HG03159 (cell line): Measurements from ENCODE around the gene PHF24.
"Not testable (repeated sequence)": the region's sequence is repeated elsewhere in the genome, so short reads cannot be mapped to it uniquely, and the experiment has no call there.

Experiments used
- ATAC-seq: cut with Tn5 transposase; IDR thresholded peaks from one replicate; pipeline ENCODE4 v1.9.1; 2021; ENCODE audit warnings: mild to moderate bottlenecking, moderate library complexity; ENCODE audit not compliant: unreplicated experiment

The PHF24 gene

GRCh38 chr9:34957492-34958410 lies at the start of gene PHF24:
Gene PHF24 (plus strand): TSS chr9:34958285. CDS start chr9:34971299, 13,014 bp downstream.
- no peak for ATAC-seq

DNA sequence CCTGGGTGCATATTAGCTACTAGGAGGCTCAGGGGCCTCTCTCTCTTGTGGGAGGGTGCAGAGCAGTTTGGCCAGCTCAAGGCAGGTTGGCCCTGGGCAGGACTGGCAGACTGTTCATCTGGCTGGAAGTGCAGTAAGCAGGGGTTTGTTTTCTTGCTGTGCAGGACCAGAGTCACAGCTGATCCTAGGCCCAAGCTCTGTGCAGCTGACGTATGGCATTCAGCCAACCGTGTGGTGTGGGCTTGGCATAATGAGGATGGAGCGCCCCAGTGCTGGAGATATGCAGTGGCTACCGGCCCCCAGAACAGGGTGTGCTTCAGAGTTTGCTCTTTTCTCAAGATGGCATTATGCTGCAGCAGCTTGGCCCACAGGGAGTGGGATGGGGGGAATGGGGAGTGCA lies 31.0 kb upstream of the PHF24 start:
- ATAC-seq = no peak

DNA sequence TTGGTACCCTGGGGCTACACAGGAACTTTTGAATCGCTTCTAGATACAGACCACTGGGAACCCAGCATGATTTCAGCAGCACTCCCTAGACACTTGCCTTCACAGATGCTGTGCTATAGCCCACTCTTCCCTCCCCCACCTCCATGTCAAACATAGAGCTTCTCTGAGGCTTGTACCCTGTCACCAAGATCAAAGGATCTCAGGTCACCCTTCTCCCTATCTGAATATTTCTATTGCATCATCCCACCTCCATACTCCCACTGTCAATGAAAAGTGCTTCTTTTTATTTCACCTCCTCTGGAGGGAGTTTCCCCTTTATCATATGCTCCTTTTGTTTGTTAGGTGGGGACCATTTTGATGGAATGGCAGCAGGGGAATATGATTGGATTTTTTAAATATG lies 29.2 kb upstream of the PHF24 start:
- ATAC-seq = no peak

- no peak for ATAC-seq
Measured at GRCh38 chr9:34929506-34930102, 28.5 kb upstream of the PHF24 start.

- not testable (repeated sequence) for ATAC-seq
Measured at GRCh38 chr9:34939989-34940388, 18.1 kb upstream of the PHF24 start.

- ATAC-seq = no peak
Measured at GRCh38 chr9:34948451-34948850, 9.6 kb upstream of the PHF24 start.

- ATAC-seq = no peak
Measured at GRCh38 chr9:34954225-34954624, 3.9 kb upstream of the PHF24 start.

DNA sequence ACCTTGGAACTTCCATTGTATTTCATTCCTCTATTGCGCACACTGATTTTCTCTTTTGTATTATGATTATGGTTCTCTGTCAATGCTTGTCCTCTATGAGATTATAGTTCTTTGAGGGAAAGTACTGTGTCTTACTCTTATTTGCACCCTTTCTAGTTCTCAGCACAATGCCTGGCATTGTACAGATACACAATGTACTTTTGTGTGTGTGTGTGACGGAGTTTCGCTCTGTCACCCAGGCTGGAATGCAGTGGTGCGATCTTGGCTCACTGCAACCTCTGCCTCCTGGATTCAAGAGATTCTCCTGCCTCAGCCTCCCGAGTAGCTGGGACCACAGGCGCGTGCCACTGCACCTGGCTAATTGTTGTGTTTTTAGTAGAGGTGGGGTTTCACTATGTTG lies 2.0 kb upstream of the PHF24 start:
- ATAC-seq = not testable (repeated sequence)

GRCh38 chr9:34956648-34957047 lies 1.4 kb upstream of the PHF24 start:
- ATAC-seq = no peak

DNA sequence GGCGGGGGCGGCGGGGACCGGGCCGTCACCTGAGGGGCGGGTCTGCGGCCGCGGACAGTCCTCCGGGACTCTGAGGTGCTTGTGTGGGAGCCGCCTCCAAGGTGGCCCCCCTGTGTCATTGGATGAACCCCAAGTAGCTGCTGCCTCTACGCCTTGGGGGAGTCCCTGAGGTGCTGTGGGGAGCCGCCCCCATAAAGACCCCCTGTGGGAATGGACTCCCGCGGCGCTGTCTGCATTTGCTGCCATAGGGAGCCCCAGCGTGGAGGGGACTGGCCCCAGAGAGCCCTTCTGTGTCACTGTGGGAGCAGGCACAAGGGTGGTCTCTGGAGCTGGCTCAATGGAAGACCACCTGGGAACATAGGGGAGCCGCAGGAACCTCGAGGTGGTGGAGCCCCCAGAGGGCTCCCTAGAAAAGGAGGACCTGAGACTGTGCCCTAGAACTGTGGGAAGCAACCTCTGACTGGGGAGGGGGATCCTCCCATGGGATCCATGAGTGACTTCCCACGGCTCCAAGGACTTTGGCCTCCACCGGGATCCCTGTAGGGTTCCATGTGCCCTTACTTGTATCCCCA lies 412 bp downstream of the PHF24 start:
- ATAC-seq = no peak

DNA sequence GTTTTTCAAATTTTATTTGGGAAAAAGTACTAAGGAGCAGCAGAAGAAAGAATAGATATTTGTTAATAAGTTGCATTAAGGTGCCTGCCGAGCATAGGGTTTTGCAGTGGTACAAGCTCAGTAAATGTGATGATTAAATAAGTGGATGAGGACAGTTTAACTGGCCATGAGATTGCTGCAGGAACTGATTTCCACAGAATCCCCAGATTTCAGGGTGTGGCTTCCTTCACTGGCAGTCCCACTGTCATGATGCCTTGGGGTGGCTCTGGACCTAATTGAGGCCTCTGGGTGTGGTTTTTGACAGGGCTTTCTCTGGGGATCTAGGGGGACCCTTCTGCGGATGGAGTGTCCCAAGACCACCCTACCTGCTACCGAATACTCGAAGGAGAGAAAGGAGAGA lies 1.4 kb downstream of the PHF24 start:
- no peak for ATAC-seq

DNA sequence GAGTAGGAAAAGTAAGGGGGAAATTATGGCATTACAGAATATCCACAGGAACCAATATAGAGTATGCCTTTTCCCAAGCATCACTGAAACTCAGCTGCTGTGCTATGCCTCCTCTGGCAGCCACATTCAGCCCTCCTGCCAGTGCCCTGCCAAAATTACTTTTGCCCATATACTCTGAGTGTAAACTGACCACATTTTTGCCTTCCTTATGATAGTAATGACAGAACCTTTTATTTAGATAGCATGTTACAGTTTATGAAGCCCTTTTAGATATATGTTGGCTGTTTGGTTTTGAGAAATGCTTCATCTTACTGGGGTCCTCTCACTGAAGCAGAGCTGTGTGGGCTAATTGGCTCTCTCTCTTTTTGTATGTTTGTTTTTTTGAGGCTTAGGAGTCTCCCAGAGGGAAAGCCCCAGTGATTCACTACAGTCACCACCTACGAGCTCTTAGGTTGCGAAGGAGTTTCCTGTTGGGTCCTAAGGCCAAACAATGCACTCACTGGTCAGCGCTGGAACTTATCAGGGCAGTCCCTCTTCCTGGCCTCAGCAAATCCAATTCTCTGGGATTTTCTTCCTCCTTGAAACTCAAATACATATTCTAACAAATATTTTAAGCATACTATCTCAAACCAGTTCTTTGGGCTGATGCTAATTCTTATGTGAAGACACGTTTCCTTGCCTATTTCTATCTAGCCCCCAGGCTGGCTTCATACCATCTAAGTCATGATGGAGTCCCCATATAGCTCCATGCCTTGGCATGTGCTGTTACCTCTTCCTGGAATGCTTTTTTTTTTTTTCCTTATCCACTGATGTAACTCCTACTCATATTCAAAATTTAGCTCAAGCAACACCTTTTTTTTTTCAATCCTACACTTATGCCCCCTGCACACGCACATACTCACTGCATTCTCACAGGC lies 3.7 kb downstream of the PHF24 start:
- ATAC-seq = no peak

DNA sequence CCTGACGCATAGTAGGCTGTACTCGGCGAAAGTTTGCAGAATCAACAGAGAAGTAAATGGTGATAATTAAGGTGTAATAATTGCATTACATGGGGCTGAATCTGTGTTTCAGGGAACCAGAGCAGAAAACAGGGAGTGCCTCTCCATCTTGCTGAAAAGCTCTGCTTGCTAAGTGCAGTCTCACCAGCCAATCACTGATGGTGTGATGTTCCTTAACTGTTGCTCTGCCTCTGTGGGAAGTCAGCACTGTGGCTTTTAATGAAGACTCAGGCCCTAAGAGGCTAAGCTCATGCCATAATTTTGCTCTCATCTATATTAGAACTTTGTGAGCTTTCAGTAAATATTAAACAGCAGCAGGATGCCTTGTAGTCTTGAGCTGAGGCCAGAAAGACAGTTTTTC lies 4.5 kb downstream of the PHF24 start:
- ATAC-seq = no peak

GRCh38 chr9:34963552-34963951 lies 5.5 kb downstream of the PHF24 start:
- no peak for ATAC-seq

DNA sequence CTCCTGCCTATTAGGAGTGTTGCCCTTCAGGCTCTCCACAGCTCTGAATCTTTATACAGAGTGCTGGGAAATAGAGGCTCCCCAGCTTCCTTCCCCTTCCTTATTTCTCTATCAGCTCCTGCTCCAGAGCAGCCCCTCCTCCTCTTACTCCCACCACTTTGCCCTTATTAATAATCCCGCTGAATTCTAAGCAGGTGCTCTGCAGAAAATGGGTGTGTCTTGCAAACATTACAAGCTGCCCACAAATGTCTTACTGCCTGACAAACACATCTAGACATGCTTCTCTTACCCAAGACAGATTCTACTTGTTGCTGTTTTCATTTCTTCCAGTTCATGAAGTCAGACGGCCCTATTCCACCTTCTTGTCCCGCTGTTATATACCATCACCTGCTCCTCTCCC lies 6.4 kb downstream of the PHF24 start:
- ATAC-seq = no peak

DNA sequence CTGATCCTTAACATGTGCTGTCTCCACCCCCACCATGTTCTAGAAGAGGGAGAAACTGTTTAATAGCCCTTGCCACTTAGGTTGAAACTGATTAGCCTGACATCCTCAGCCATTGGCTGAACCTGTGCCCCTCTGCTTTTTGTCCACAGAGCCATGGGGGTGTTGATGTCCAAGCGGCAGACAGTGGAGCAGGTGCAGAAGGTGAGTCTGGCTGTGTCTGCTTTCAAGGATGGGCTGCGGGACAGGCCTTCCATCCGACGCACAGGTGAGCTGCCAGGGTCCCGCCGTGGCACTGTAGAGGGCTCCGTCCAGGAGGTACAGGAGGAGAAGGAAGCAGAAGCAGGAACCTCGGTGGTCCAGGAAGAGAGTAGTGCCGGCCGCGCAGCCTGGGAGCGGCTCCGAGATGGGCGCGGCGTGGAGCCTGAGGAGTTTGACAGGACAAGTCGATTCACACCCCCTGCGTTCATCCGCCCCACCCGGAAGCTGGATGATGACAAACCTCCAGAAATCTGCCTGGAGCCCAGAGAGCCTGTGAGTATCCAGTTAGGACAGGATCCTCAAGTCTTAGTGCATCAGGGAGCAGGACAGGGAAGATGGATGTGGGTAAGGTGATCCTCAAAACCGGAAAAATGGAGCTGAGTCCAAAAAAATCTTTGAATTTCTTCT lies 13.2 kb downstream of the PHF24 start:
- ATAC-seq = no peak

DNA sequence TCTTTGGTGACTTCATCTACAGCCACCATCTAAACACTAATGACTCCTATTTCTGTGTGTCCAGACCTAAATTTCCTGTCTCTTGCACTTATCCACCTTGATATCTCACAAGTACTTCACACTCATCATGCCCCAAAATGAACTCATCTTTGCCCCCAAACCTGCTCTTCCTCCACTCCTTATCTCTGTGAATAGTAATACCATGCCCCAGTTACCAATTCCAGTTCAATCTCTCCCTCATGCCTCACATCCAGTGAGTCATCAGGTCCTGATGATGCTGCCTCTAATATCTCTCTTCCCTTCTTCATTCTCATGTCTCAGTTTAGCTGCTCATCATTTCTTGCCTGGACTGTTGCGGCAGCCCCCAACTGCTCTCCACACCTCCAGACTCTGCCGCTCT lies 16.6 kb downstream of the PHF24 start:
- ATAC-seq = no peak

DNA sequence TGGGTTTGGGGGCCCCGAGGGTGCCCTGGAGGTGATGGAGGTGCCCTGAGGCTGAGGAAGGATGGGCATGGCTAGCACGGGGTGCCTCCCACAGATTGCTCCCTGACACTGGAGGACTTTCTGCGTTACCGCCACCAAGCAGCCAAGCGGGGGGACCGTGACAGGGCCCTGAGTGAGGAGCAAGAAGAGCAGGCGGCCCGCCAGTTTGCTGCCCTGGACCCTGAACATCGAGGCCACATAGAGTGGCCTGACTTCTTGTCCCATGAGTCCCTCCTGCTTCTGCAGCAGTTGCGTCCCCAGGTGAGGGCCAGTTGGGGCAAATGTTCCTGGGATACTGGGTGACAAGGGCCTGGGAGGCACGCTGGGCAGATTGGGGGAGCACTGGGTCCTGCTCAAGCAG lies 18.4 kb downstream of the PHF24 start:
- ATAC-seq = no peak

DNA sequence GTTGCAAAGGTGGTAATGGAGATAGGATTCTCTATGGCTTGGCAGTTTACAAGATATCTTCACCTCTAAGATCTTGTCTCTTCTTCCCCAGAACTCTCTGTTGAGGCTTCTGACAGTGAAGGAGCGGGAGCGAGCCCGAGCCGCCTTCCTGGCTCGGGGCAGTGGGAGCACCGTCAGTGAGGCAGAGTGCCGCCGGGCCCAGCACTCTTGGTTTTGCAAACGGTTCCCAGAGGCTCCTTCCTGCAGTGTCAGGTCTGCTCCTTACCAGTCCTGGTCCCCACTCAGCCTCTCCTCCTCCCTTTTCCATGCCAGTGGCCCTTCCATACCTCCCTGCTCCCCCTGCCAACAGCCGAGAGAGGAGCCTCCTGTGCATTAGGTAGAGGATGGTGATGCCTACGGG lies 18.9 kb downstream of the PHF24 start:
- ATAC-seq = no peak

DNA sequence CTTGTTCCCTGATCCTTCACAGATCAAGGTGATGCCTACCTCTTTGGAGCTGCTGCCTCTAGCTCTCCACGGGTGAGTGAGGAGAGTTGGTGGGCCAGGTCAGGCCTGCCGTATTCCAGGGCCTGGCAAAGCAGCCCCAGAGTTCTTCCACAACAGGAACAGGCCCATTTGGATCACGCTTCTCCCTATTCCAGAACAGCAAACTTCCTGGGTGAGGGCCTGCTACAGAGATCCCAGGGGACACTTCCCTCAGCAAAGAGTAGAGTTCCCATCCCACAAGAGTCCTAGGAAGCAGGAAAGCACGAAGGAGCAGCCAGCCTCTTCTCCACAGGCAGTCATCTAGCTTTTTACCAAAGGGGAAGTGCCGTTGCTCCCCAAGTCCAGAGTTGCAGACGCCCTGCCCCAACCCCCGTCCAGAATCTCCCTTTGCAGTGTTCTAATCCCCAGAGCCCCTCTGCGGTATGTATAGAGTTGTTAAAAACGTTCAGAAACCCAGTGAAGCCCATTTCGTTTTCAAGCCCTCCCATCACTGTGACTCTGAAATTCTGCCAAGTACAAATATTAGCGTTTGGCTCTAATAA lies 22.2 kb downstream of the PHF24 start:
- ATAC-seq = no peak
